Left cardiac atrium (tissue), 4 donors: Measurements from ENCODE around the gene EFNA5. TPM values are rescaled to one million over a fixed set of nuclear protein-coding genes. Genes with fewer than 3 reads are reported as not detected.
"Not testable (repeated sequence)": the region's sequence is repeated elsewhere in the genome, so short reads cannot be mapped to it uniquely, and the experiment has no call there.

Source experiments
- ATAC-seq, 2 donors: fragments of 200-7000 bp; cut with Tn5 transposase; one replicate each; pipeline ENCODE4 v1.9.1; 2020; ENCODE audit warnings: mild to moderate bottlenecking in 2 of 2, moderate library complexity in 2 of 2
- DNase-seq: peaks from one replicate; pipeline ENCODE4 v3.0.0-alpha.2; 2020
- intact Hi-C, 2 donors: fragments of 100-400 bp; cut with DNase I; formaldehyde crosslinking; loops; one replicate each; pipeline versions ENCODE4 v1.14.1 to v1.15.1; 2022 to 2023
- total RNA-seq, 2 donors: library from RNA; stranded (reverse); fragmentation: NEBNext Ultra II Directional; extraction: Animal tissue kit (Norgen Biotek cat#: 25700); gene quantifications; one replicate each; pipeline ENCODE4 v1.2.1, GENCODE V29; 2021
- donor health status: DM: no; HTN: yes; CAD: no.
- donor health status: DM: no; HTN: yes; CAD: no; lungs with severe emphysema.
- donor health status: DM: yes; HTN: yes; CAD: no.
- donor health status: Dilated cardiomyopathy.

EFNA5 gene
- total RNA-seq, 2 donors from 2014 or later, result 23.9 to 29.2 TPM

DNA sequence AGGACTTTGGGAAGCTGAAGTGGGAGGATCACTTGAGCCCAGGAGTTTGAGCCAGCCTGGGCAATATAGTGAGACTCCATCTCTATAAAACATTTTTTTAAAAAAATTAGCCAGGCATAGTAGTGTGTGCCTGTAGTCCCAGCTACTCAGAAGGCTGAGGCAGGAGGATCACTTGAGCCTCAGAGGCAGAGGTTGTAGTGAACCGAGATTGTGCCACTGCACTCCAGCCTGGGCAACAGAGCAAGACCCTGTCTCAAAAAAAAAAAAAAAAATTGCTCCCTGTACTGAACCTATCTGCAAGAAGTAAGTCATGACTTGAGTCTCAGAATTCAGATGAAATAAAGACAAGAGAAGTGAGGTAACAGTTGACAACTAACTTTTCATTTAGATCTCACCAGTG, 237.1 kb downstream of the EFNA5 start:
- DNase-seq, intact Hi-C loops, ATAC-seq: not testable (repeated sequence)

DNA sequence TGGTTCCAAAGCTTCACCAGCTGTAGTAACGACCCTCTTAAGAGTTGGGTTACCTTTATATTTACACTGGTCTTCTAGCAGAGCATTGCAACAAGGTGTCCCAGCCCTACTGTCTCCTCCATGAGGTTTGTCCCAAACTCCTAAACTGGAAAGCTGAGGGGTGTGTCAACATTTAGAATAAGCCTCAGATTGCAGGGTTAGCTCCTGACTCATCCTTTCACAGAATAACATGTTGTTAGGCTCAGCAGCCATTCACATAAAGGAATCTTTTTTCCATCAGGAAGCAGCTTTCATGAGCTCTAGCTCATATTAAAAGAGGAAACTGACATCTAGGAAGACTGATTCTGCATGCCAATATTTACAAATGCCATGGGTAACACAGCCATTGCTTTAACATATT, 238.7 kb downstream of the EFNA5 start:
- intact Hi-C loops, result no loop called here
- no peak for DNase-seq
- ATAC-seq, result peak in 1 of 2 donors; percentile 68

GRCh38 chr5:107431536-107431935, 239.2 kb downstream of the EFNA5 start:
- DNase-seq, result no peak
- intact Hi-C loops, result no loop called here
- no peak for ATAC-seq

DNA sequence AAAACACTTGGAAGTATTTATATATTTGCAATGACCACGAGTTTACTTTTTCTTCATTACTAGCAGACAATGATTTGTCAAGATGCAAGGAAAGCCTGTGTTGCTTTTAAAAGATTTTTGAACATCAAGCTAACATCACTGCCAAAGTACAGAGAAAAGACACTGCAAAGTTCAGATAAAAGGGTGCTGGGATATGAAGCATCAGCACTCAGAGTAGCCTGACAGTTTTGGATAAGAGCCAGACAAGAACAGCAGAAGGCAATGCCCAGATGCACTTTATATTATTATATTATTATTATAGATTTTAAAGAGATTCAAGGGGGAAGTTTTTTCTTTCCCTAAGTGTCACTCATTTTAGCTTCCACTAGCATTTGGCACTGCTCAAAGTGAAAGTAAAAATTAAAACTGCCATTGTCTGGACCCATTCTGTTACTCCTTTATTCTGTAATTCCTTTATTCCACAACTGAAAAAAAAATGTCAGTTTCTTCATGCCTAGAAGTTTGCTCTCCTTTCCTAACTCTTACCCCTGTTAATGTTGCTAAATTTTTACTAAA, 240.6 kb downstream of the EFNA5 start:
- DNase-seq, result no peak
- peak; percentile 63 to 64 for ATAC-seq
- intact Hi-C loops, result no loop called here

- ATAC-seq (peak in 1 of 2 donors; percentile 29), DNase-seq (no peak)
- intact Hi-C loops, result no loop called here
Observed at GRCh38 chr5:107428303-107428813, 242.4 kb downstream of the EFNA5 start.

GRCh38 chr5:107426872-107427271, 243.9 kb downstream of the EFNA5 start:
- no peak for DNase-seq
- ATAC-seq, result no peak
- intact Hi-C loops, result no loop called here

- no peak for ATAC-seq
- intact Hi-C loops, result no loop called here
- no peak for DNase-seq
Observed at GRCh38 chr5:107426209-107426608, 244.5 kb downstream of the EFNA5 start.

DNA sequence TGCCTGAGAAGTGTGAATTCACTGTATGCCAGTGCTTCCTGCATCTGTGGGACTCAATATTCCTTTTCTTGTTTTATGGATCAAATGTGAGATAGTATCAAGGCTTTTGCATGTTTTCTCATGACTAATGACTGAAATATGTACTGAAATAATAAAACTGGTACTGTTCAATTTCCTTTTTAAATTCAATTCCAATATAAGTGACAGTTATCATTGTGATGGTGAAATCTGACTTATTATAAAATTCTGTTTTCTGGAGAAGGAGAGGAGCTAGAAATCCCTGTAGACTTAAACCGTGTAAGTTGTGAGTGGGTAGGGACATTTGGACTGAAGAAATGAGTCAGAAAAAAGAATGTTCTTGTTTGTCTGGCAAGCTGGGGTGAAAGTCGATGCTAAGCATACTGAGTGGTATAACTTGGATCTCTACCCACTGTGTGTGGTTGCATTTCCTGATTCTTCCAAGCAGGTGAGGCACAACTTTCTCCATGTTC, 245.2 kb downstream of the EFNA5 start:
- ATAC-seq, result peak in 1 of 2 donors; percentile 69
- DNase-seq, result no peak
- intact Hi-C loops, result no loop called here

GRCh38 chr5:107424491-107424890, 246.2 kb downstream of the EFNA5 start:
- no peak for DNase-seq
- intact Hi-C loops, result no loop called here
- ATAC-seq, result no peak

- no peak for ATAC-seq
- intact Hi-C loops, result no loop called here
- DNase-seq, result no peak
Observed at GRCh38 chr5:107422494-107422893, 248.2 kb downstream of the EFNA5 start.

DNA sequence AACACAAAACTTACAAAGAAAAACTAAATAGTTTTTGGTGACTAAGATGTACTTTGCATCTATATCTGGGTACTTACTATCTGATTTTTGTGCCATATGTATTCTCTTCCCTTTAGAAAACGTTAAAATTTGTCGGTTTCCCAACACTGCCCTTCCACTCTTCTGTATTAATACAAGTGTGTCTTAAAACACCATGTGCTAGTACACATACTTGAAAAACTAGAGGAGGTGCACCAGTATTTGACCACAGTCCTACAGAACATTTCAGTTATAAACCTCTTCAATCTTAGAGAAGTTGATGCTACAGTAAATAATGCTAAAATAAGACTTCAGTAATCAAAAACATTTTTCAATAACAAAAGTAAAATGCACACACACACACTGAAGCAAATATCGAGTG, 251.2 kb downstream of the EFNA5 start:
- no peak for DNase-seq
- no peak for ATAC-seq
- intact Hi-C loops, result no loop called here

DNA sequence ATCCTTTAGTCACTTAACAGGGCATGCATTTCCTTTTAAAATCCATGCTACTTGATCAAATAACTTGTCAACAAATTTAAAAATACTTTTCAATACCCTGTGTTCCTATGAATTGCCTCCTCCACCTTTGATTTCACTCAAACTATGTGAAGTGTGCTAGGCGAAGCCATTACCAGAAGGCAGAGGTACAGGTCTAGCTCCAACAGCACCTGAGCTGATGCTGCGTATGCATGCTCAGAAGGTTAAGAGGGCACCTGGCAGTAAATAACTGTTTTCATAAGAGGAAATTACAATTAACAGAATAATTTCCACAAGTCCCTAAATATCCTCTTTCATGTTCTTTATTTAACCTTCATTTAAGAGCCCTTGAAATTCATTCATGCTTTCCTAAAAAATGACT, 251.8 kb downstream of the EFNA5 start:
- intact Hi-C loops, result no loop called here
- no peak for DNase-seq
- no peak for ATAC-seq

- ATAC-seq, result no peak
- intact Hi-C loops, result no loop called here
- DNase-seq, result no peak
Observed at GRCh38 chr5:107418071-107418470, 252.7 kb downstream of the EFNA5 start.

GRCh38 chr5:107415762-107416161, 255.0 kb downstream of the EFNA5 start:
- intact Hi-C loops, result no loop called here
- ATAC-seq (no peak), DNase-seq (no peak)

- ATAC-seq (no peak), DNase-seq (no peak)
- intact Hi-C loops, result no loop called here
Observed at GRCh38 chr5:107414802-107415201, 255.9 kb downstream of the EFNA5 start.

DNA sequence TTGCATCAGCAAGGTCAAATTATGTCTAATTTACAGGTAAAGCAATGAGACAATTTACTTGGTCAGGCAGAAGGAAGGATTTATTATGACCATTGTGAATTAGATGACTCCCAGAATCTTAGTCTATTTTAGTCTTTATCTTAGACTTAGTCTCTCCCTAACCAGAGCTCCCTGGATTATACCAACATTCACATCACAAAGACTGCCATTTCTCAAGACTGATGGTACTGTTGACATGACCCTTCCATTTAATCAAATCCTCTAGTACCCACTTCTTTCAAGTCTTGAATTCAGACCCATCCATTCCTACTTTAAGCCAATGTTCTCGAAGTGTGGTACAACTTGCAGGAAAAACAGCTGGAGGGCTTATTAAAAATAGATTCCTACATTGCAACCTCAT, 257.0 kb downstream of the EFNA5 start:
- no peak for DNase-seq
- intact Hi-C loops, result no loop called here
- ATAC-seq, result no peak

GRCh38 chr5:107408564-107408963, 262.2 kb downstream of the EFNA5 start:
- intact Hi-C loops, result no loop called here
- ATAC-seq (peak in 1 of 2 donors; percentile 31), DNase-seq (no peak)

DNA sequence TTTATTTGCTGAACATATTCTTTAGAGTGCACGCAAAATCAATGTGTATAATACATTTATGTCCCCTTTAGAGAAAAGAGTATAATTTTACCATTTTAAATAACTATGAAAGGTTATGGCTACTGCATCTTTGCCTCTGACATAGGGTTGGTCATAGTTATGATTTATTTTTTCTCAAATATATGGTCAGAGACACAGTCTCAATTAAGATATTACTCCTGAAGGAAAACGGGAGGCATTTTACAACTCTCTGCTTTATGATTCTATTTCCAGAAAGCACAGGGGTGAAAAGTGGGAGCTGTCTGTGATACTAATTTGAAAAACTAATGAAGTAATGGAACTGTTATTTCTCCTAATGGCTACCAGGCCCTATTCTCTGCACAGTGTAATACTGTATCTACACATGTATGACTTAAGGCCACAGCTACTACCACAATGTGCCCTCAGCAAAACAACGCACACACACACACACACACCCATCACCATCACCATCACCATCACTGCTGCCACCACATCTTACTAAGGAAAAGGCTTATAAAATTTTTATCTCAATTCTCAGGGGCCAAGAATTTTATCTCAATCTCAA, 262.9 kb downstream of the EFNA5 start:
- intact Hi-C loops, result no loop called here
- ATAC-seq (no peak), DNase-seq (no peak)

- peak in 1 of 2 donors; percentile 19 for ATAC-seq
- intact Hi-C loops, result no loop called here
- DNase-seq, result no peak
Observed at GRCh38 chr5:107404595-107405374, 266.0 kb downstream of the EFNA5 start.

GRCh38 chr5:107403228-107403953, 267.3 kb downstream of the EFNA5 start:
- intact Hi-C loops, result no loop called here
- no peak for DNase-seq
- no peak for ATAC-seq
